Neuronal stem cell (in vitro differentiated cells): ENCODE results near the gene CLIC4. TPM values are rescaled to one million over a fixed set of nuclear protein-coding genes. Genes with fewer than 3 reads are reported as not detected.

Source experiments
- DNase-seq: peaks from one replicate; pipeline ENCODE4 v3.0.0-alpha.2; 2013; ENCODE audit warnings: low spot score
- H2AFZ ChIP-seq: one replicate; pipeline ENCODE4 v1.6.1; 2013; ENCODE audit warnings: mild to moderate bottlenecking, low read length, inconsistent platforms
- H2AK5ac ChIP-seq: 2 replicates; pipeline ENCODE4 v1.6.1; 2013; ENCODE audit warnings: low read depth, mild to moderate bottlenecking, inconsistent platforms, low read length, moderate library complexity, mixed read lengths
- H2BK120ac ChIP-seq: 2 replicates; pipeline ENCODE4 v1.6.1; 2013; ENCODE audit warnings: low read depth, mild to moderate bottlenecking, inconsistent platforms, low read length, moderate library complexity, mixed read lengths
- H2BK12ac ChIP-seq: one replicate; pipeline ENCODE4 v1.6.1; 2013; ENCODE audit warnings: low read length, inconsistent platforms
- H2BK15ac ChIP-seq: 2 replicates; pipeline ENCODE4 v1.6.1; 2013; ENCODE audit warnings: mild to moderate bottlenecking, low read length, inconsistent platforms, mixed read lengths
- H2BK5ac ChIP-seq: one replicate; pipeline ENCODE4 v1.6.1; 2013; ENCODE audit warnings: inconsistent platforms, mild to moderate bottlenecking, low read length, moderate library complexity
- H3K14ac ChIP-seq: one replicate; pipeline ENCODE4 v1.6.1; 2013; ENCODE audit warnings: low read length, inconsistent platforms
- H3K18ac ChIP-seq: 2 replicates; pipeline ENCODE4 v1.6.1; 2013; ENCODE audit warnings: low read length, inconsistent platforms
- H3K23ac ChIP-seq: 2 replicates; pipeline ENCODE4 v1.6.1; 2013; ENCODE audit warnings: low read depth, mild to moderate bottlenecking, mixed read lengths, low read length, inconsistent platforms; ENCODE audit not compliant: poor library complexity
- H3K27ac ChIP-seq: replicated peaks from 3 replicates; pipeline ENCODE4 v1.5.1; 2013; ENCODE audit warnings: low read length, inconsistent platforms
- H3K27me3 ChIP-seq, 3 experiments: 2 replicates each; pipeline ENCODE4 v1.6.1; 2013; ENCODE audit warnings: low read length in 3 of 3, mild to moderate bottlenecking in 2 of 3, inconsistent platforms in 1 of 3, low read depth in 1 of 3, mixed read lengths in 1 of 3, moderate library complexity in 1 of 3; ENCODE audit not compliant: control insufficient read depth in 3 of 3, insufficient read depth in 3 of 3
- H3K36me3 ChIP-seq, 2 donors: replicated peaks in 1 of 2; 2 replicates each; pipeline ENCODE4 v1.6.1; 2013; ENCODE audit warnings: low read length in 2 of 2; ENCODE audit not compliant: control insufficient read depth in 2 of 2, insufficient read depth in 2 of 2
- H3K4ac ChIP-seq: 2 replicates; pipeline ENCODE4 v1.6.1; 2013; ENCODE audit warnings: inconsistent platforms, mild to moderate bottlenecking, low read length, moderate library complexity
- H3K4me1 ChIP-seq, 2 donors: 1 replicate in 1 of 2; 2 replicates in 1 of 2; pipeline ENCODE4 v1.6.1; 2013; ENCODE audit warnings: low read length in 2 of 2, low read depth in 1 of 2; ENCODE audit not compliant: control insufficient read depth in 2 of 2, insufficient read depth in 1 of 2
- H3K4me2 ChIP-seq: one replicate; pipeline ENCODE4 v1.6.1; 2013; ENCODE audit warnings: mild to moderate bottlenecking, low read length, inconsistent platforms; ENCODE audit not compliant: insufficient read depth, poor library complexity, severe bottlenecking
- H3K4me3 ChIP-seq, 2 donors: 2 replicates each; pipeline ENCODE4 v1.5.1; 2013; ENCODE audit warnings: low read length in 2 of 2, mild to moderate bottlenecking in 2 of 2, inconsistent platforms in 1 of 2, moderate library complexity in 1 of 2
- H3K79me1 ChIP-seq: one replicate; pipeline ENCODE4 v1.6.1; 2013; ENCODE audit warnings: low read depth, mild to moderate bottlenecking, inconsistent platforms, low read length, moderate library complexity
- H3K9ac ChIP-seq: one replicate; pipeline ENCODE4 v1.6.1; 2013; ENCODE audit warnings: mild to moderate bottlenecking, low read depth, low read length, inconsistent platforms; ENCODE audit not compliant: poor library complexity
- H3K9me3 ChIP-seq, 2 donors: replicated peaks in 1 of 2; 2 replicates each; pipeline versions ENCODE3 to v1.6.1; 2013; ENCODE audit warnings: low read length in 2 of 2, mild to moderate bottlenecking in 2 of 2, inconsistent platforms in 1 of 2, low read depth in 1 of 2, mixed read lengths in 1 of 2, moderate library complexity in 1 of 2; ENCODE audit not compliant: control insufficient read depth in 2 of 2, insufficient read depth in 1 of 2
- H4K8ac ChIP-seq: one replicate; pipeline ENCODE4 v1.6.1; 2013; ENCODE audit warnings: low read depth, mild to moderate bottlenecking, inconsistent platforms, low read length, moderate library complexity
- H4K91ac ChIP-seq: one replicate; pipeline ENCODE4 v1.6.1; 2013; ENCODE audit warnings: low read length, low read depth, mild to moderate bottlenecking, inconsistent platforms; ENCODE audit not compliant: poor library complexity
- WGBS, 2 donors: extraction: QIAGEN DNeasy Blood & Tissue Kit; methylation state at CpG; one replicate each; pipeline ENCODE4 v1.1.7; 2013; ENCODE audit warnings: missing lambda C conversion rate in 2 of 2, mixed read lengths in 1 of 2; ENCODE audit not compliant: insufficient read length in 2 of 2, insufficient replicate concordance in 1 of 2; ENCODE audit errors: extremely low coverage in 2 of 2; 5-methylcytosine and 5-hydroxymethylcytosine counted together
- small RNA-seq: library from polyadenylated mRNA; stranded (forward); fragments of <200 nt; extraction: miRNeasy Mini kit (QIAGEN cat#:217004); gene quantifications from one replicate; pipeline ENCODE3, GENCODE V24; 2013; ENCODE audit not compliant: insufficient read depth

CLIC4 gene

DNA sequence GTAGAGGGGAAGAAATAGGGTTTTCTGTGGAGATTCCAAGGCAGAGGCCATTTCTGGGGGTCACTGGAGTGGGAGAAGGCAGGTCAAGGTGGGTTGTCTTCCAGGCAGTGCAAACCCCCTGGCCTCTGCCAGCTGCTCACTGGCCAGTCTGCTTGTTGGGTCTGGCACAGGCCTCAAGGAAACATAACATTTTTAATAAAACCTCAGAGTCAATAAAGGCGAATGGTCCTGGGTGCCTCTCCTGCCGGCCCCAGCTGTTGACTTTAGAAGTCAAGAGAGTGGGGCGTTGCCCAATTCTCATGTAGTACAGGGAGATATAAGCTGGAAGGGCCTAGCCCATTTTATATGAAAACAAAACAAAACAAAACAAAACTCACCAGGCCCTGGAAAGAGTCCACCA is 148.2 kb downstream of the CLIC4 start:
- Histone ChIP-seq H3K4me1 (no peaks in the 10 kb centered on the region), H3K27me3 (peaks cover 0 to 3% (median 0%) of the 10 kb centered on the region in 3 experiments), H2BK120ac (no peak overlapping the region), H2AK5ac (no peak overlapping the region), H3K9me3 (peaks cover 5 to 6% of the 10 kb centered on the region in 2 donors), H3K79me1 (no peaks in the 10 kb centered on the region), H2BK5ac (no peak overlapping the region), H3K4me3 (no peak overlapping the region), H3K4me2 (no peak overlapping the region), H2AFZ (no peak overlapping the region), H4K91ac (no peak overlapping the region), H3K14ac (no peak overlapping the region), H2BK15ac (no peak overlapping the region), H3K4ac (no peak overlapping the region), H3K18ac (no peak overlapping the region), H3K36me3 (no peaks in the 10 kb centered on the region), H2BK12ac (no peak overlapping the region), H3K27ac (no peak overlapping the region), H3K9ac (no peak overlapping the region), H3K23ac (no peak overlapping the region), H4K8ac (no peak overlapping the region)
- DNase-seq, result no peak
- WGBS, 2 donors, result no CpG with 5 or more reads among the region's 3 CpGs

Small RNAs within 50 kb of the gene (small RNA-seq; reads per million reads assigned to genes)
- not detected for gene RNU6-1208P
